ENCODE results near the gene PTPRM.

DNA sequence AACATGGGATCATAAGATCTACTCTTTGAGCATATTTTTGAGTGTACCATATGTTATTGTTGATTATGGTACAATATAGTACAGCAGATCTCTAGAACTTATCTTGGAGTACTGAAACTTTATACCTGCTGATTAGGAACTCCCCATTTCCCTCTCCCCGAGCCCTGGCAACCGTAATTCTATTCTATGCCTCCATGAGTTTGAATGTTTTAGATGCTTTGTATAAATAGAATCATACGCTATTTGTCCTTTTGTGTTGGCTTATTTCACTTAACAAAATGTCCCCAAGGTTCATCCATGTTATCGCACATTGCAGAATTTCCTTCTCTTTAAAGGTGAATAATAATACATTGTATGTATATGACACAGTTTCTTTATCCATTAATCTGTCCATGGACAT, 117.2 kb downstream of the PTPRM start:
- TF ChIP-seq RAD21 (IDR thresholded peaks at IDR 0.05; ENCODE audit: low read depth) (no peak), EZH2 (IDR thresholded peaks at IDR 0.05) (no peak), SP1 (IDR thresholded peaks at IDR 0.05; ENCODE audit: low read depth) (no peak), POLR2A (IDR thresholded peaks at IDR 0.05; ENCODE audit: borderline replicate concordance, extremely low read depth, insufficient read depth, insufficient read length) (no peak), ZNF274 (IDR thresholded peaks at IDR 0.05; ENCODE audit: low read depth, low read length) (no peak), POLR2AphosphoS5 (IDR thresholded peaks at IDR 0.05; ENCODE audit: low read depth, low read length) (no peak), ZFX (IDR thresholded peaks at IDR 0.05) (no peak)
- TF ChIP-seq, protein P1, sequence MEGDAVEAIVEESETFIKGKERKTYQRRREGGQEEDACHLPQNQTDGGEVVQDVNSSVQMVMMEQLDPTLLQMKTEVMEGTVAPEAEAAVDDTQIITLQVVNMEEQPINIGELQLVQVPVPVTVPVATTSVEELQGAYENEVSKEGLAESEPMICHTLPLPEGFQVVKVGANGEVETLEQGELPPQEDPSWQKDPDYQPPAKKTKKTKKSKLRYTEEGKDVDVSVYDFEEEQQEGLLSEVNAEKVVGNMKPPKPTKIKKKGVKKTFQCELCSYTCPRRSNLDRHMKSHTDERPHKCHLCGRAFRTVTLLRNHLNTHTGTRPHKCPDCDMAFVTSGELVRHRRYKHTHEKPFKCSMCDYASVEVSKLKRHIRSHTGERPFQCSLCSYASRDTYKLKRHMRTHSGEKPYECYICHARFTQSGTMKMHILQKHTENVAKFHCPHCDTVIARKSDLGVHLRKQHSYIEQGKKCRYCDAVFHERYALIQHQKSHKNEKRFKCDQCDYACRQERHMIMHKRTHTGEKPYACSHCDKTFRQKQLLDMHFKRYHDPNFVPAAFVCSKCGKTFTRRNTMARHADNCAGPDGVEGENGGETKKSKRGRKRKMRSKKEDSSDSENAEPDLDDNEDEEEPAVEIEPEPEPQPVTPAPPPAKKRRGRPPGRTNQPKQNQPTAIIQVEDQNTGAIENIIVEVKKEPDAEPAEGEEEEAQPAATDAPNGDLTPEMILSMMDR (IDR thresholded peaks at IDR 0.05 in 2 of 3, conservative IDR thresholded peaks at IDR 0.05 in 1 of 3; ENCODE audit: borderline replicate concordance in 1 of 3, insufficient read depth in 1 of 3, low read depth in 2 of 3, low read length in 2 of 3): no peak
- TF ChIP-seq, protein P2, sequence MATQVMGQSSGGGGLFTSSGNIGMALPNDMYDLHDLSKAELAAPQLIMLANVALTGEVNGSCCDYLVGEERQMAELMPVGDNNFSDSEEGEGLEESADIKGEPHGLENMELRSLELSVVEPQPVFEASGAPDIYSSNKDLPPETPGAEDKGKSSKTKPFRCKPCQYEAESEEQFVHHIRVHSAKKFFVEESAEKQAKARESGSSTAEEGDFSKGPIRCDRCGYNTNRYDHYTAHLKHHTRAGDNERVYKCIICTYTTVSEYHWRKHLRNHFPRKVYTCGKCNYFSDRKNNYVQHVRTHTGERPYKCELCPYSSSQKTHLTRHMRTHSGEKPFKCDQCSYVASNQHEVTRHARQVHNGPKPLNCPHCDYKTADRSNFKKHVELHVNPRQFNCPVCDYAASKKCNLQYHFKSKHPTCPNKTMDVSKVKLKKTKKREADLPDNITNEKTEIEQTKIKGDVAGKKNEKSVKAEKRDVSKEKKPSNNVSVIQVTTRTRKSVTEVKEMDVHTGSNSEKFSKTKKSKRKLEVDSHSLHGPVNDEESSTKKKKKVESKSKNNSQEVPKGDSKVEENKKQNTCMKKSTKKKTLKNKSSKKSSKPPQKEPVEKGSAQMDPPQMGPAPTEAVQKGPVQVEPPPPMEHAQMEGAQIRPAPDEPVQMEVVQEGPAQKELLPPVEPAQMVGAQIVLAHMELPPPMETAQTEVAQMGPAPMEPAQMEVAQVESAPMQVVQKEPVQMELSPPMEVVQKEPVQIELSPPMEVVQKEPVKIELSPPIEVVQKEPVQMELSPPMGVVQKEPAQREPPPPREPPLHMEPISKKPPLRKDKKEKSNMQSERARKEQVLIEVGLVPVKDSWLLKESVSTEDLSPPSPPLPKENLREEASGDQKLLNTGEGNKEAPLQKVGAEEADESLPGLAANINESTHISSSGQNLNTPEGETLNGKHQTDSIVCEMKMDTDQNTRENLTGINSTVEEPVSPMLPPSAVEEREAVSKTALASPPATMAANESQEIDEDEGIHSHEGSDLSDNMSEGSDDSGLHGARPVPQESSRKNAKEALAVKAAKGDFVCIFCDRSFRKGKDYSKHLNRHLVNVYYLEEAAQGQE (IDR thresholded peaks at IDR 0.05; ENCODE audit: low read depth): no peak
- TF ChIP-seq, protein P3, sequence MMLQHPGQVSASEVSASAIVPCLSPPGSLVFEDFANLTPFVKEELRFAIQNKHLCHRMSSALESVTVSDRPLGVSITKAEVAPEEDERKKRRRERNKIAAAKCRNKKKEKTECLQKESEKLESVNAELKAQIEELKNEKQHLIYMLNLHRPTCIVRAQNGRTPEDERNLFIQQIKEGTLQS (IDR thresholded peaks at IDR 0.05): no peak
- TF ChIP-seq, protein P4, sequence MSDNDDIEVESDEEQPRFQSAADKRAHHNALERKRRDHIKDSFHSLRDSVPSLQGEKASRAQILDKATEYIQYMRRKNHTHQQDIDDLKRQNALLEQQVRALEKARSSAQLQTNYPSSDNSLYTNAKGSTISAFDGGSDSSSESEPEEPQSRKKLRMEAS (IDR thresholded peaks at IDR 0.05): no peak

Measured in HCT116 (cell line).